Liver (tissue), 9 donors: ENCODE results near the gene ABLIM2. TPM values are rescaled to one million over a fixed set of nuclear protein-coding genes. Genes with fewer than 3 reads are reported as not detected.

Experiments
- DNase-seq: peaks from one replicate; pipeline ENCODE4 v3.0.0-alpha.2; 2017; ENCODE audit warnings: low spot score
- H3K27ac ChIP-seq, 2 donors: one replicate each; pipeline ENCODE4 v1.7.0; 2013; ENCODE audit warnings: inconsistent platforms in 2 of 2, low read length in 2 of 2, control low read depth in 1 of 2, low read depth in 1 of 2, mild to moderate bottlenecking in 1 of 2
- H3K27me3 ChIP-seq, 4 donors: one replicate each; pipeline versions ENCODE4 v1.6.1 to v1.7.0; 2013; ENCODE audit warnings: low read length in 3 of 4, inconsistent platforms in 1 of 4, mild to moderate bottlenecking in 1 of 4, moderate library complexity in 1 of 4; ENCODE audit not compliant: control insufficient read depth in 4 of 4, insufficient read depth in 4 of 4
- H3K36me3 ChIP-seq, 4 donors: one replicate each; pipeline versions ENCODE4 v1.6.1 to v1.7.0; 2013; ENCODE audit warnings: low read length in 3 of 4, mild to moderate bottlenecking in 3 of 4, low read depth in 1 of 4, moderate library complexity in 1 of 4; ENCODE audit not compliant: control insufficient read depth in 4 of 4, insufficient read depth in 3 of 4
- H3K4me1 ChIP-seq, 4 donors: one replicate each; pipeline versions ENCODE4 v1.6.1 to v1.7.0; 2013; ENCODE audit warnings: low read length in 3 of 4, mild to moderate bottlenecking in 3 of 4, moderate library complexity in 1 of 4; ENCODE audit not compliant: control insufficient read depth in 4 of 4, insufficient read depth in 4 of 4
- H3K4me3 ChIP-seq, 3 donors: one replicate each; pipeline versions ENCODE4 v1.6.1 to v1.7.0; 2013; ENCODE audit warnings: low read length in 3 of 3, control low read depth in 1 of 3, low read depth in 1 of 3, mild to moderate bottlenecking in 1 of 3
- H3K9ac ChIP-seq, 2 donors: one replicate each; pipeline ENCODE4 v1.7.0; 2013; ENCODE audit warnings: low read length in 2 of 2, mild to moderate bottlenecking in 2 of 2, moderate library complexity in 2 of 2, control low read depth in 1 of 2, low read depth in 1 of 2
- H3K9me3 ChIP-seq, 4 donors: one replicate each; pipeline versions ENCODE4 v1.6.1 to v1.7.0; 2013; ENCODE audit warnings: low read length in 3 of 4; ENCODE audit not compliant: control insufficient read depth in 4 of 4
- ATF3 ChIP-seq: IDR thresholded peaks from 2 replicates; pipeline ENCODE4 v1.6.1; 2016; ENCODE audit warnings: antibody characterized with exemption
- CTCF ChIP-seq: fragments of 150-350 bp; IDR thresholded peaks from 2 replicates; pipeline ENCODE4 v1.5.1; 2017; ENCODE audit warnings: improper control_type of control experiment, low read depth, low read length; ENCODE audit not compliant: missing input control
- EGR1 ChIP-seq, 2 donors: IDR thresholded peaks; 2 replicates each; pipeline ENCODE4 v1.6.1; 2016 to 2018; ENCODE audit warnings: antibody characterized with exemption in 2 of 2, low read depth in 2 of 2
- FOXA1 ChIP-seq: IDR thresholded peaks from 2 replicates; pipeline ENCODE4 v1.6.1; 2016; ENCODE audit warnings: antibody characterized with exemption
- FOXA2 ChIP-seq: IDR thresholded peaks from 2 replicates; pipeline ENCODE4 v1.6.1; 2016; ENCODE audit warnings: antibody characterized with exemption
- GABPA ChIP-seq, 2 donors: IDR thresholded peaks in 1 of 2; conservative IDR thresholded peaks in 1 of 2; 2 replicates each; pipeline ENCODE4 v1.6.1; 2016; ENCODE audit warnings: antibody characterized with exemption in 2 of 2, mild to moderate bottlenecking in 1 of 2, moderate library complexity in 1 of 2
- HNF4A ChIP-seq, 2 donors: conservative IDR thresholded peaks; 2 replicates each; pipeline ENCODE4 v1.6.1; 2016; ENCODE audit warnings: antibody characterized with exemption in 2 of 2, mild to moderate bottlenecking in 2 of 2
- HNF4G ChIP-seq: IDR thresholded peaks from 2 replicates; pipeline ENCODE4 v1.6.1; 2016; ENCODE audit warnings: antibody characterized with exemption
- JUND ChIP-seq, 2 donors: IDR thresholded peaks; 2 replicates each; pipeline ENCODE4 v1.6.1; 2016; ENCODE audit warnings: antibody characterized with exemption in 2 of 2
- NR2F2 ChIP-seq: IDR thresholded peaks from 2 replicates; pipeline ENCODE4 v1.6.1; 2016; ENCODE audit warnings: antibody characterized with exemption
- RAD21 ChIP-seq, 2 donors: IDR thresholded peaks; 2 replicates each; pipeline ENCODE4 v1.6.1; 2016; ENCODE audit warnings: antibody characterized with exemption in 2 of 2, mild to moderate bottlenecking in 2 of 2
- REST ChIP-seq: IDR thresholded peaks from 2 replicates; pipeline ENCODE4 v1.6.1; 2016; ENCODE audit warnings: antibody characterized with exemption, mild to moderate bottlenecking
- RXRA ChIP-seq, 2 donors: IDR thresholded peaks; 2 replicates each; pipeline ENCODE4 v1.6.1; 2017 to 2018; ENCODE audit warnings: antibody characterized with exemption in 2 of 2, mild to moderate bottlenecking in 1 of 2
- SP1 ChIP-seq: IDR thresholded peaks from 2 replicates; pipeline ENCODE4 v1.6.1; 2018; ENCODE audit warnings: antibody characterized with exemption, mild to moderate bottlenecking
- TAF1 ChIP-seq: conservative IDR thresholded peaks from 2 replicates; pipeline ENCODE4 v1.6.1; 2016; ENCODE audit warnings: antibody characterized with exemption, mild to moderate bottlenecking
- YY1 ChIP-seq: IDR thresholded peaks from 2 replicates; pipeline ENCODE4 v1.6.1; 2016; ENCODE audit warnings: antibody characterized with exemption, mild to moderate bottlenecking
- ZBTB33 ChIP-seq: IDR thresholded peaks from 2 replicates; pipeline ENCODE4 v1.6.1; 2016; ENCODE audit warnings: antibody characterized with exemption
- WGBS: extraction: QIAGEN DNeasy Blood & Tissue Kit; methylation state at CpG from one replicate; pipeline ENCODE4 v1.1.7; 2013; 5-methylcytosine and 5-hydroxymethylcytosine counted together
- polyA plus RNA-seq, 2 donors: library from polyadenylated mRNA; stranded (reverse) in 1 of 2; unstranded in 1 of 2; fragments of 200-250 nt in 1 of 2; fragments of >200 nt in 1 of 2; fragmentation: Nextera tagmentation in 1 of 2; extraction: Ambion mirVana in 1 of 2; gene quantifications; one replicate each; pipeline versions ENCODE4 v1.2.1 to v1.2.3, GENCODE V29; 2013 to 2015
- total RNA-seq, 2 donors: library from RNA; depleted of rRNA; stranded (reverse); fragments of >200 nt; gene quantifications; one replicate each; pipeline ENCODE4 v1.2.3, GENCODE V29; 2014
- TF ChIP-seq, protein P1 (sequence below): IDR thresholded peaks from 2 replicates; pipeline ENCODE4 v1.6.1; 2016; ENCODE audit warnings: antibody characterized with exemption
- donor health status: healthy.
- donor health status: healthy.
- donor health status: healthy.
- donor health status: healthy.
- donor health status: healthy.

The ABLIM2 gene
- total and polyA plus RNA-seq, 4 donors, result 0.75 to 2.5 (median 0.93) TPM

GRCh38 chr4:8179771-8180170 lies 21.2 kb upstream of the ABLIM2 start:
- whole genome bisulfite sequencing, result 81% methylated on average over 9 of the region's 9 CpGs
- H3K4me1 ChIP-seq, result peaks cover 0 to 14% (median 5%) of the 10 kb centered on the region in 4 donors
- no peak overlapping the region for H3K9ac ChIP-seq
- no peak overlapping the region for H3K27ac ChIP-seq
- H3K4me3 ChIP-seq, result no peak overlapping the region
- TF ChIP-seq HNF4G (no peak), GABPA (IDR thresholded peaks at IDR 0.05 in 1 of 2, conservative IDR thresholded peaks at IDR 0.05 in 1 of 2) (no peak), YY1 (no peak)
- TF ChIP-seq, protein P1, sequence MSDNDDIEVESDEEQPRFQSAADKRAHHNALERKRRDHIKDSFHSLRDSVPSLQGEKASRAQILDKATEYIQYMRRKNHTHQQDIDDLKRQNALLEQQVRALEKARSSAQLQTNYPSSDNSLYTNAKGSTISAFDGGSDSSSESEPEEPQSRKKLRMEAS, result no peak
- no peak for DNase-seq
- no peaks in the 10 kb centered on the region for H3K36me3 ChIP-seq
- no peaks in the 10 kb centered on the region for H3K9me3 ChIP-seq
- no peaks in the 10 kb centered on the region for H3K27me3 ChIP-seq

DNA sequence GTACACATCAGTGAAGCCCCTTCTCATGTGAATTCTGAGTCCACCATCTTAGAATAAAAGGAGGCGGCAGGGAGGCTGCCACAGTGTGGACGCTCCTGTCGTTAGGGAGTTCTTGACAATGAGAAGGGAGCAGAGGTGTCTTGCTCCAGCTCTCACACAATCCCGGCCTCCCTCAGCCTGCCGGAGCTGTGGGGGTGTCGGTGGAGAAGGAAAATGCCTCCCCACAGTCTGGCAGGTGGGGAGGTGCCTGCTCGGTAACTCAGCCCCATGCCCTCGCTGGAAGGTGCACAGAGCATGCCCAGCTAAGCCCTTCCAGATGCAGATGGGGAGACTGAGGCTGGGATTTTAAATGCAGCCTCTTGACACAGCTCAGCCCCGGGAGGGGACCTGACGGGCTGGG lies 20.5 kb upstream of the ABLIM2 start:
- Histone ChIP-seq H3K9ac (no peak overlapping the region), H3K27me3 (no peaks in the 10 kb centered on the region), H3K4me3 (no peak overlapping the region), H3K4me1 (peaks cover 0 to 14% (median 5%) of the 10 kb centered on the region in 4 donors), H3K9me3 (no peaks in the 10 kb centered on the region), H3K27ac (no peak overlapping the region), H3K36me3 (no peaks in the 10 kb centered on the region)
- no peak for TF ChIP-seq GABPA (IDR thresholded peaks at IDR 0.05 in 1 of 2, conservative IDR thresholded peaks at IDR 0.05 in 1 of 2)
- no peak for TF ChIP-seq HNF4A (conservative IDR thresholded peaks at IDR 0.05)
- TF ChIP-seq EGR1 (IDR thresholded peaks at IDR 0.05; ENCODE audit: low read depth in 2 of 2), result no peak
- TF ChIP-seq TAF1, result no peak
- TF ChIP-seq ZBTB33, result no peak
- no peak for TF ChIP-seq HNF4G
- TF ChIP-seq JUND (IDR thresholded peaks at IDR 0.05), result no peak
- TF ChIP-seq FOXA2, result no peak
- no peak for TF ChIP-seq SP1
- TF ChIP-seq ATF3, result no peak
- no peak for TF ChIP-seq YY1
- no peak for TF ChIP-seq RXRA (IDR thresholded peaks at IDR 0.05)
- TF ChIP-seq, protein P1, result no peak
- TF ChIP-seq CTCF, result no peak
- TF ChIP-seq NR2F2, result no peak
- TF ChIP-seq FOXA1, result no peak
- TF ChIP-seq REST, result no peak
- no peak for TF ChIP-seq RAD21 (IDR thresholded peaks at IDR 0.05)
- no peak for DNase-seq
- 91% methylated on average over 10 of the region's 10 CpGs for WGBS
